ENCODE measurements around the gene ANXA2.
"Not testable (repeated sequence)": the region's sequence is repeated elsewhere in the genome, so short reads cannot be mapped to it uniquely, and the experiment has no call there.

ANXA2 gene

GRCh38 chr15:60397772-60398445, at the start of gene ANXA2:
TSS of gene ANXA2 (minus strand) at chr15:60397986. CDS start at chr15:60386075, 11,911 bp downstream.
- peak in 1 of 2 experiments; percentile 49 for DNase-seq

GRCh38 chr15:60444289-60444912, 46.6 kb upstream of the ANXA2 start:
- no peak for DNase-seq

- no peak for DNase-seq
Measured at GRCh38 chr15:60442763-60443162, 45.0 kb upstream of the ANXA2 start.

- DNase-seq = no peak
Measured at GRCh38 chr15:60442031-60442650, 44.4 kb upstream of the ANXA2 start.

GRCh38 chr15:60441331-60441730, 43.5 kb upstream of the ANXA2 start:
- no peak for DNase-seq

- DNase-seq = no peak
Measured at GRCh38 chr15:60438646-60439045, 40.9 kb upstream of the ANXA2 start.

- no peak for DNase-seq
Measured at GRCh38 chr15:60428935-60429334, 31.1 kb upstream of the ANXA2 start.

GRCh38 chr15:60426870-60427508, 29.2 kb upstream of the ANXA2 start:
- DNase-seq = no peak

GRCh38 chr15:60425461-60425860, 27.7 kb upstream of the ANXA2 start:
- DNase-seq = no peak

GRCh38 chr15:60424006-60424405, 26.2 kb upstream of the ANXA2 start:
- no peak for DNase-seq

GRCh38 chr15:60423537-60423936, 25.8 kb upstream of the ANXA2 start:
- no peak for DNase-seq

- no peak for DNase-seq
Measured at GRCh38 chr15:60421544-60421943, 23.8 kb upstream of the ANXA2 start.

- no peak for DNase-seq
Measured at GRCh38 chr15:60420203-60420716, 22.5 kb upstream of the ANXA2 start.

- no peak for DNase-seq
Measured at GRCh38 chr15:60419753-60420152, 22.0 kb upstream of the ANXA2 start.

- DNase-seq = no peak
Measured at GRCh38 chr15:60418096-60418495, 20.3 kb upstream of the ANXA2 start.

GRCh38 chr15:60417112-60417511, 19.3 kb upstream of the ANXA2 start:
- DNase-seq = no peak

GRCh38 chr15:60416484-60416883, 18.7 kb upstream of the ANXA2 start:
- no peak for DNase-seq

- no peak for DNase-seq
Measured at GRCh38 chr15:60414016-60414682, 16.4 kb upstream of the ANXA2 start.

GRCh38 chr15:60413231-60413824, 15.5 kb upstream of the ANXA2 start:
- no peak for DNase-seq

- not testable (repeated sequence) for DNase-seq
Measured at GRCh38 chr15:60412807-60413206, 15.0 kb upstream of the ANXA2 start.

- DNase-seq = no peak
Measured at GRCh38 chr15:60411774-60412425, 14.1 kb upstream of the ANXA2 start.

GRCh38 chr15:60410350-60410749, 12.6 kb upstream of the ANXA2 start:
- not testable (repeated sequence) for DNase-seq

Data from NCI-H526 (cell line).